ENCODE measurements around the gene BMPR2.

The BMPR2 gene

DNA sequence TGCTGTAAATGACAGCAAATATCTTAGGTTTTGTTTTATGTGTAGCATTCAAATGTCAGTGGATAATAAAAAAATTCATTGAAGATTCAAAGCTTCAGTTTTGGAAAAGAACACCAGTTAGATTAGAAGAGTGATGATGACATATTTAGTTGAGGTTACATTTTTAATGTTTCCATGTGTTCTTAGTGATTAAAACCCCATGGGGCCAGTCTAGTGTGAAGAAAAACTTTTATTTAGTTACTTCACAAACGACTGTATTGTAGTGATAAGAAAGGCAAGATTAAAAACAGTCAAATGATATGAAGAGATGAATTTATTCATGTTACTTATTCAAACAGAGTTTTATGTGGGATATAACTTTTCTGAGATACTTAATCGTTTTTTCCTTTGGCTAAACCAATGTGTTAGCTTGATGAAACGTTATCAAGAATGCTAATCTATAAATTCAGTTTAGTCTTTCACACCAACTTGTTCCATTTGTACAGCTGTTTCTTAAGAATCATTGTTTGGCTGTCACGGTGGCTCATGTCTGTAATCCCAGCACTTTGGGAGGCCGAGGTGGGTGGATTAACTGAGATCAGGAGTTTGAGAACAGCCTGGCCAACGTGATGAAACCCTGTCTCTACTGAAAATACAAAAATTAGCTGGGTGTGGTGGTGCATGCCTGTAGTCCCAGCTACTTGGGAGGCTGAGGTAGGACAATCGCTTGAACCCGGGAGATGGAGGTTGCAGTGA lies 11.6 kb downstream of the BMPR2 start:
- no peak for DNase-seq (ENCODE audit: low spot score)
- TF ChIP-seq CTCF (IDR thresholded peaks at IDR 0.05; ENCODE audit: extremely low read depth, missing control alignments): no peak

GRCh38 chr2:202400941-202401340 lies 24.8 kb downstream of the BMPR2 start:
- DNase-seq (ENCODE audit: low spot score): no peak

DNA sequence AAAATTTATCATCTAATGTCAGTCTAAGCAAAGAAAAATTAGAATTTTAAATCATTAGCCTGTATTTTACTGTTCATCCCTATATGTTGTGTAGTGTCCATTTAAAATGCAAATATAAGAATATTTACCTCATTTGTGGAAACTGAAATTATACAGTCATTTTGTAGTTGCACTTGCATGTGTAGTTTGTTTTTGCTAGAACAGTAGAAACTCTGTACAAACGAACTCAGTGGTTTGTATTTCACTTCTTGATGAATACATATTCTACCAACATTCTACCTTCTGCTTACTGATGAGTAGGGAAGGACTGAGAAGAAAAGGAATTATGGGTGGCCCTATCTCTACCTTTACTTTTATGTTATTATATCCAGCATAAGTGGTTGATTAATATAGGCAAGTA lies 29.7 kb downstream of the BMPR2 start:
- no peak for DNase-seq (ENCODE audit: low spot score)
- no peak for TF ChIP-seq CTCF (IDR thresholded peaks at IDR 0.05; ENCODE audit: extremely low read depth, missing control alignments)

More at GRCh38 chr2:202400941-202401340, 24.8 kb downstream of the BMPR2 start:
- no peak for TF ChIP-seq CTCF (IDR thresholded peaks at IDR 0.05; ENCODE audit: extremely low read depth, missing control alignments)

DNA sequence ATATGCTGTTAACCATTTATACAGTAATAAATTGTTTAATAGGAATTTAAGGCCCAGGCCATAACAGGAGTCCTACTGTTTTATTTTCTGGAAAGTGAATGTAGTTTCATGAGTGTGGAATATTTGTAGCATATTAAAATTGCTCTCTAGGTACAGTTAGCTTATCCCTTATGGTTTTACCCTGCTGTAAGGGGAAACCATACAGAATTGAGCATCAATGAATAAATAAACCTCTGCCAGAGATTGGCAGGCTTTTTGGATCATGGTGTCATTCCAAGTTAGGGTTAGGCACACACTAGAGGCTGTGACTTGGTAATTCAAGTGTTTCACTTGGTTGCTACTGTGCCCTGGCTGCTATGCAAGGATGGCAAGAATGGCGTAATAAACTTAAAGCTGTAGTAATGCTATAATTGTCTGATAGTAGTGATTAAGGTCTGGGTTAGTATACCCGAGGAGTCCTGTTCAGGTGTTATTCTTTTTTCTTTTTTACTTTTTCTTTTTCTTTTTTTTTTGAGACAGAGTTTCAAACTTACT lies 30.4 kb downstream of the BMPR2 start:
- no peak for DNase-seq (ENCODE audit: low spot score)
- no peak for TF ChIP-seq CTCF (IDR thresholded peaks at IDR 0.05; ENCODE audit: extremely low read depth, missing control alignments)

- no peak for DNase-seq (ENCODE audit: low spot score)
- no peak for TF ChIP-seq CTCF (IDR thresholded peaks at IDR 0.05; ENCODE audit: extremely low read depth, missing control alignments)
These were observed 32.5 kb downstream of the BMPR2 start for GRCh38 chr2:202408546-202409140.

GRCh38 chr2:202410092-202410491 lies 34.0 kb downstream of the BMPR2 start:
- TF ChIP-seq CTCF (IDR thresholded peaks at IDR 0.05; ENCODE audit: extremely low read depth, missing control alignments): no peak
- DNase-seq (ENCODE audit: low spot score): no peak

GRCh38 chr2:202411097-202411496 lies 35.0 kb downstream of the BMPR2 start:
- TF ChIP-seq CTCF (IDR thresholded peaks at IDR 0.05; ENCODE audit: extremely low read depth, missing control alignments): no peak
- no peak for DNase-seq (ENCODE audit: low spot score)

Data from GM20000 (cell line).